SK-N-SH treated with all-trans-retinoic acid at 6 μM for 48 hours (cell line): ENCODE results near the gene DNAJC27.

ENCODE experiments used
- ATAC-seq: fragments of 200-7000 bp; cut with Tn5 transposase; 3 replicates; pipeline ENCODE4 v1.9.1; 2020; ENCODE audit warnings: mild to moderate bottlenecking, moderate library complexity
- ARNTL ChIP-seq: fragments of 450-650 bp; formaldehyde crosslinking; IDR thresholded peaks from 2 replicates; pipeline ENCODE4 v1.5.0; 2020; ENCODE audit warnings: low read depth, mild to moderate bottlenecking, moderate library complexity, borderline replicate concordance
- BACH2 ChIP-seq: fragments of 250-450 bp; sonication (Bioruptor Pico); IDR thresholded peaks from 2 replicates; pipeline ENCODE4 v1.9.0; 2021; ENCODE audit warnings: mild to moderate bottlenecking, borderline replicate concordance
- CREB5 ChIP-seq: fragments of 250-450 bp; sonication (Bioruptor Pico); IDR thresholded peaks from 2 replicates; pipeline ENCODE4 v1.5.1; 2020; ENCODE audit warnings: low read depth, mild to moderate bottlenecking, moderate library complexity
- CSDC2 ChIP-seq: fragments of 250-450 bp; sonication (Bioruptor Pico); IDR thresholded peaks from 2 replicates; pipeline ENCODE4 v1.5.0; 2020; ENCODE audit warnings: mild to moderate bottlenecking, moderate library complexity
- CSRNP3 ChIP-seq: fragments of 250-450 bp; sonication (Bioruptor Pico); IDR thresholded peaks from 2 replicates; pipeline ENCODE4 v1.5.1; 2021; ENCODE audit warnings: mild to moderate bottlenecking, moderate library complexity
- ESRRG ChIP-seq: fragments of 250-450 bp; sonication (Bioruptor Pico); IDR thresholded peaks from 2 replicates; pipeline ENCODE4 v1.6.1; 2021; ENCODE audit warnings: mild to moderate bottlenecking
- GLIS3 ChIP-seq: fragments of 250-450 bp; sonication (Bioruptor Pico); IDR thresholded peaks from 2 replicates; pipeline ENCODE4 v1.5.0; 2020; ENCODE audit warnings: mild to moderate bottlenecking, moderate library complexity
- ISL1 ChIP-seq: fragments of 250-450 bp; sonication (Bioruptor Pico); IDR thresholded peaks from 2 replicates; pipeline ENCODE4 v2.1.2; 2022; ENCODE audit warnings: mild to moderate bottlenecking, moderate library complexity
- OSR1 ChIP-seq: fragments of 250-450 bp; sonication (Bioruptor Pico); IDR thresholded peaks from 2 replicates; pipeline ENCODE4 v1.8.0; 2022; ENCODE audit warnings: moderate library complexity, mild to moderate bottlenecking, inconsistent platforms
- PATZ1 ChIP-seq: fragments of 250-450 bp; sonication (Bioruptor Pico); IDR thresholded peaks from 2 replicates; pipeline ENCODE4 v1.8.0; 2020; ENCODE audit warnings: mild to moderate bottlenecking, moderate library complexity, borderline replicate concordance
- POU6F1 ChIP-seq: fragments of 250-450 bp; sonication (Bioruptor Pico); IDR thresholded peaks from 2 replicates; pipeline ENCODE4 v1.8.0; 2021; ENCODE audit warnings: low read depth, mild to moderate bottlenecking, moderate library complexity, borderline replicate concordance
- PPARA ChIP-seq: fragments of 250-450 bp; sonication (Bioruptor Pico); IDR thresholded peaks from 2 replicates; pipeline ENCODE4 v1.5.0; 2020; ENCODE audit warnings: mild to moderate bottlenecking, borderline replicate concordance
- SNAI2 ChIP-seq: fragments of 250-450 bp; sonication (Bioruptor Pico); IDR thresholded peaks from 2 replicates; pipeline ENCODE4 v1.5.0; 2020; ENCODE audit warnings: mild to moderate bottlenecking, moderate library complexity
- TCF4 ChIP-seq: fragments of 250-450 bp; sonication (Bioruptor Pico); IDR thresholded peaks from 2 replicates; pipeline ENCODE4 v1.8.0; 2021; ENCODE audit warnings: mild to moderate bottlenecking, moderate library complexity, borderline replicate concordance
- TOX ChIP-seq: fragments of 250-450 bp; sonication (Bioruptor Pico); IDR thresholded peaks from 2 replicates; pipeline ENCODE4 v1.8.0; 2021; ENCODE audit warnings: mild to moderate bottlenecking, moderate library complexity, borderline replicate concordance
- TSHZ2 ChIP-seq: fragments of 250-450 bp; sonication (Bioruptor Pico); IDR thresholded peaks from 2 replicates; pipeline ENCODE4 v1.5.0; 2020; ENCODE audit warnings: mild to moderate bottlenecking, moderate library complexity
- ZC3H10 ChIP-seq: fragments of 250-450 bp; sonication (Bioruptor Pico); IDR thresholded peaks from 2 replicates; pipeline ENCODE4 v1.5.1; 2021; ENCODE audit warnings: mild to moderate bottlenecking, moderate library complexity
- ZFP30 ChIP-seq: fragments of 450-650 bp; formaldehyde crosslinking; IDR thresholded peaks from 2 replicates; pipeline ENCODE4 v1.5.0; 2022; ENCODE audit warnings: mild to moderate bottlenecking, moderate library complexity
- ZNF565 ChIP-seq: fragments of 450-650 bp; formaldehyde crosslinking; conservative IDR thresholded peaks from 2 replicates; pipeline ENCODE4 v1.5.0; 2020; ENCODE audit warnings: low read depth, mild to moderate bottlenecking, moderate library complexity
- ZNF8 ChIP-seq: fragments of 450-650 bp; formaldehyde crosslinking; IDR thresholded peaks from 2 replicates; pipeline ENCODE4 v1.5.0; 2020; ENCODE audit warnings: mild to moderate bottlenecking, moderate library complexity

The DNAJC27 gene

GRCh38 chr2:24969784-24970183 lies 2.0 kb downstream of the DNAJC27 start (continued):
- TF ChIP-seq TOX (CRISPR knock-in tag) (no peak), CSDC2 (no peak), CREB5 (CRISPR knock-in tag) (no peak), ESRRG (CRISPR knock-in tag) (no peak), ZC3H10 (no peak), ZNF565 (no peak)

- no peak for ATAC-seq
- TF ChIP-seq TSHZ2 (CRISPR knock-in tag) (no peak), CSDC2 (no peak), ESRRG (CRISPR knock-in tag) (no peak), PPARA (CRISPR knock-in tag) (no peak), TCF4 (CRISPR knock-in tag) (no peak), POU6F1 (CRISPR knock-in tag) (no peak), ZNF8 (no peak), ZC3H10 (no peak), SNAI2 (CRISPR knock-in tag) (no peak), OSR1 (CRISPR knock-in tag) (no peak), ZNF565 (no peak), ZFP30 (CRISPR knock-in tag) (no peak), TOX (CRISPR knock-in tag) (no peak), ARNTL (CRISPR knock-in tag) (no peak)
- TF ChIP-seq, all 23 proteins: peak for 0
Measured at GRCh38 chr2:24961903-24962302, 9.9 kb downstream of the DNAJC27 start.

GRCh38 chr2:24959761-24960160 lies 12.0 kb downstream of the DNAJC27 start:
- no peak for ATAC-seq
- TF ChIP-seq CSDC2 (no peak), ZC3H10 (no peak), ZNF565 (no peak)

GRCh38 chr2:24958411-24958935 lies 13.3 kb downstream of the DNAJC27 start:
- ATAC-seq = no peak
- TF ChIP-seq SNAI2 (CRISPR knock-in tag) (no peak), ISL1 (CRISPR knock-in tag) (no peak), ZNF8 (no peak), PPARA (CRISPR knock-in tag) (no peak), BACH2 (CRISPR knock-in tag) (no peak), TOX (CRISPR knock-in tag) (no peak), CREB5 (CRISPR knock-in tag) (no peak), TCF4 (CRISPR knock-in tag) (no peak), PATZ1 (CRISPR knock-in tag) (no peak), CSRNP3 (CRISPR knock-in tag) (no peak), ARNTL (CRISPR knock-in tag) (no peak), GLIS3 (CRISPR knock-in tag) (no peak), ZC3H10 (no peak)
